C1 segment of cervical spinal cord (tissue), 14 donors: ENCODE results near the gene TMOD2.

ENCODE experiments used
- DNase-seq, 14 donors: peaks; one replicate each; lab custom pipeline; 2025; lab: John Stamatoyannopoulos, UW

TMOD2 gene

DNA sequence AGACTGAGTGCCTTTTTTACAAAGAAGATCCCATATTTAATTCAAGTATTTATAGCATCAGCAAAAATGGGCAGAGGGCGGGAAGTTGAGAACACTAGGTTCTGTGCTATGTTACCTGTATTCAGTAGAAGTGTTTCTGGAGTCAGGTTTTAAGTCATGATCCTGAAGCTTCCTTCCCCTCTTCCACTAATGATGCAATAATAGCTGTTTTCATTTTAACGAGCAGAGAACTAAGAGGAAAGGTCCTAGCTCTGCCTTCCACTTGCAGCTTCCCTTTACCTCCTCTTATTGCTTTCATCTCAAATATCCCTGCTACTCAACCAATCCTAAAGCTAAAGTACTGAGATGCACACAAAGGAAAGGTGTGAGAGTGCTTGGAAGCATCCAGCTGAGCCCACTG, 61.2 kb downstream of the TMOD2 start:
- DNase-seq: no peak

DNA sequence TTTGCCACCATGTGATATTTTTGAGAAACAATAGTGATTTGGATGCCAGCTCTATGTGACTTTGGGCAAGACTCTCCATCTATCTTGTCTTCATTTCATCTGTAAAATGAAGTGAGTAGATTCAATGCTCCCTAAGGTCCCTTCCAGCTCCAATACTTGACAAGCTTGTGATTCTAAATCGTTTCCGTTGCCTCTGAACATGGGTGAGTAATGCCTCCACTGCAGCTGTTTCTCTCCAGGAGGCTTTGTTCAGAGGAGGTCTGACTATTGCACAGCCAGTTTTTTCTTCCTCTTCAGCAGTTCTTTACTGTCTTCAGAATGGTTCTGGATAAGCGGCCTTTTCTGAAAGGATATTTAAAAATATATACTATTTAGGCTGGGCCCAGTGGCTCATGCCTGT, 63.2 kb downstream of the TMOD2 start:
- no peak for DNase-seq

DNA sequence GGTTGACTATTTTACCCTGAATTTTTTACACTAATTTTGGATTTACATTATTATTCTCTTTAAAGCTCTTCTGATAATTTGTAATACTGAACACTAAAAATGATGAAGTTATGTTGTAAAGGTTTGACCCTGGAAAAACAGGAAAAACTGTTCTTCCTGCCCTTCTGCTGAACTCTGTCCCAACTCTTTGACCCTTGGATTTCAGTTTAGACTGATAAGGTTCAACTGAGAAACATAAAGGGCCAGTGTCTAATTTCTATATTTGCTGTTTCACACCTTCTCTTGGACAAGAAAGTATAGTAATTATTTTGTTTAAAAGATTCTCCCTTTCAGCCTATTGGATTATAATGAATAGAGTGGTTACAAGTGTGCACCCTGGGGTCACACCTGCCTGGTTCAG, 65.2 kb downstream of the TMOD2 start:
- DNase-seq: no peak

DNA sequence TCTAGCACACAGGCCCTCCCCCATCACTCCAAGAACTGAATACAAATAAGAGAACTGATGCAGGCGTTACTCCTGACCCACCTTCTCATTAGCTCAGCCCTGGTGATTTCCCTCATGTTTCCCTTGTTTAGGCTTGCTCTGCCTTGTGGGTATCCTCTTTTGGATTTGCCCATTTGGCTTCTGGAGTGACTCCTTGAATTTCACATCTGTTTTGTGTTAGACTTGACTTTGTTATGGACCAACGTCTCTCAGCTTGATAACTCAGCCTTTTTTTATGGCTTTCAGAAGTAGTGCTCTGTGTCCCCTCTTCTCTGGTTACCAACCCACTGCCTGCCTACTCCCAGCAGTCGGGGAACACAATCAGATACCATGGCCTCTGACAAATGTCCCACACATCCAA, 66.8 kb downstream of the TMOD2 start:
- no peak for DNase-seq

DNA sequence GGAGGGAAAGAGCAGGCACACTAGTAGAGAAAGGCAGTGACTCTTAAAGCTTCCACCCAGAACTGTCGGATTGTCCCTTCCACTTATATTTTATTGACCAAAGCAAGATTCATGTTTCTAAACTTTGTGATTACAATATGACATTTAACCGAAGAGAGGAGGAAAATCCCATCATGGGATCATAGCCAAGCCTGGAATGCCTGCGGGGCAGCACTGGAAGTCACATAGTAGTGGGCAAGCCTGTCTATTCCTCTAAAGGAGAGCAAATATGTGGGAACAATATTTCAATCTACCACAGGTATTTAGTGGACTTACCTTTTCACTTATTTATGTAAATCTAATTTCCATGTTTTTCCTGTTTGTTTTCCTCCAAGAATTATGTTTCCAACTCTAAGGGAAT, 74.3 kb downstream of the TMOD2 start:
- DNase-seq: no peak

DNA sequence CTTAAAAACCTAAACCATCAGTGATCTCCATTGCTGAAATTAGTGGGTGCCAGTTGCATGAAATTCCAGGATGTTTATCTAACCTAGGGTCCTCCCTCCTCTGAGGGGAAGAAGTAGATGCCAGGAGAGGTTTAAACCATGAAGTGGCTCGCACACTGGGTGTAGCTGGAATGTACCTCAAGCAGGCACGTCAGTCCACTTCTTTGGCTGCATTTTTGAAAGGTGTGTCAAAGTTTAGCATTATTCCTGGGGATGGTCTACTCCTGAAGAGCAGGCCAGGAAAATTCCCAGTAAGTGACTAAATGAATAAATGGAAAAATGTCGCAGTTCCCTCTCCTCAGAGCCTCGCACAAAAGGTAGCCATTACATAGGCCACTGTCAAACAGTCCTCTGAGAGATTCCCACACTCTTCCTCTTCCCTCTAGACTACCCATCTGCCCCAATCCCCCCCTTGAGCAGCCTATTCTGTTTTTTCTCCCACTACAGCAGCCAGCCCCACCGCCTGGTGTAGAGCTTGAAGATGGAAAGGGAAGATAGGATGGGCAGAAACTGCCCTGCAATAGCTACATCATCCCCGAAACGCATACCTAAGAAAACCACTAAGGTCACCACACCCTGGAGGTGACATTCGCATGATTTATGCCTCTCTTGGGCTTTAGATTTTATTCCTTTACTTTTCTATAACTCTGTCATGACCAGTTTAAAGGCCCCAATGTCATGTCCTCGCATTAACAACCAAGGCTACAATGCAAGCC, 77.4 kb downstream of the TMOD2 start:
- DNase-seq: peak in 1 of 14 donors; percentile 30

DNA sequence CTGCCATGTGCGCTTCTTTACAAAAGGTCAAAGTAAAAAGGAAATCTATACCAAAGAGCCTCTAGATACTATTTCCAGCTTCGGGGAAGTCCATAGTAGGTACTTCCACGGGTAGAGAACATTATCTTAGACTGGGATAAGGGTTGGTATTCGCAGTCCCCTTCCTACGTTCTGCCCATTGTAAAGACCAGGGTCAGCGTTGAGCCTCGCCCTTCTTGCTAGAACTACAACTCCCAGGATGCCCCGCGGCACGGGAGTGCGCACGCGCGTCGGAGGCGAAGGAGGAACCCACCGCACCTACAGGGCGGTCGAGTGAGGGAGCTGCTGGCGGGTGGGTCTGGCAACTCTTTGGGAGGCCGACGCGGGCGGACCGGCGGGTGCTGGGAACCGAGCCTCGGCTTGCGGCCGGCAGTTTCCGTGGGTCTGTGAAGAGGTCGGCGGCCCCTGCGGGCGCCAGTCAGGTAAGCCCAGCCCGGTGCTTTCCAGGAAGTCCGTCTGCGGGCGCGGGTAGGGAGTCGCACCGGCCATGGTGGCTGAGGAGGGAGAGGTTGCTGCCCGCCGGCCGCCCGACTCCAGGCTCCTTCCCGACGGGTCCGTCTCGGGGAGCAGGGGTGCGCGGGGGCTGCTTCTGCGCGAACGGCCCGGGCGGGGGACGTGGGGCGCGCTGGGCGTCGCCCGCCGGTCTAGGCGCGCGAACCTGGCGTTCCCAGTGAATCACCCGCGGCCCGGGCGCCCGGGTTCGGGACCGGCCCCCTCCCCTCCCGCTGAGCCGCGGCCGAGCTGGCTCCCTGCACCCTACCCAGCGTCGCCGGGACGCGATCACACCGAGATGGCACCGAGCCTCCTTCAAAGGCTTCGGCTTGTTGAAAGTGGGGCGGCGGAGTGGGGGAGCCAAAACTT, 78.2 kb downstream of the TMOD2 start, which contains the start of gene TMOD3:
Gene TMOD3 (plus strand): TSS at position 278 of the 900 bp plus-strand sequence. CDS start 33,232 bp downstream, outside the sequence.
- peak; percentile 44 to 95 (median 86) for DNase-seq

DNA sequence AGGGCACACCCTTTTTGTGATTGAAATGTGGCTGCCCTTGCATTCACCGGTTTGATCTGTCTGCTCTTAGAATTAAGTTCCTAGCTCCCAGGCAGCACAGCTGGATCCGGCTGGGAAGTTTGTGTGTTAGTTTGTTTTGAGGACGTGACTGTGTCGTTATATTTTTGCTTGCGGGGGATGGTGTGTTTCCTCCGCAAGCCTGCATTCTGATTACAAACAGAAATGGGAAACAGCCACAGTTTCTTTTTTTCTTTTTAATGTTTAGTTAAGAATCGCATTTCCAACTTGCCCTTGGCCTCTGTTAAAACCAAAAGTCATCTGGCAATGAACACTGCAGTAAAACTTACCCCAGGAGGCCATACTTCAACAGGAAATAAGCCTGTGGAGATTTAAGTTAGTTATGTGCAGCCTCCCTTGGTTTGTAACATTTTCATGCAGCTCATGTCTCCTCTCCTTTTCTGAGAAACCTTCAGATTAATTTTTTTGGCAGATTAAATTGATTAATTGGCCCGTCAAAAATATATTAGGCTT, 78.9 kb downstream of the TMOD2 start:
- DNase-seq: peak in 1 of 14 donors; percentile 50

DNA sequence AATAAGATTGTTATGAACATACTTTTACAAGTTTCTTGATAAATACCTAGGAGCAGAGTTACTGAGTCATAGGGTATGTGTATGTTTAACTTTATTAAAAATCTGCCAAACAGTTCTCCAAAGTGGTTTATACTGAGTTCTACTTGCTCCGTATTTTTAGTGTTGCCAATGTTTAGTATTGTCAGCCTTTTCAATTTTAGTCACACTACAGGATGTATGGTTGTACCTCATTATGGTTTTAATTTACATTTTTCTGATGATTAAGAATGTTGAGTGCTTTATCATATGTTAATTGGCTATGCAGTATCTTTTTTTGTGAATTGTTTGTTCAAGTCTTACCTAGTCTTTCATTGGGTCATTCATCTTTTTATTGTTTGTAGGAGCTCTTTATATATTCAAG, 82.4 kb downstream of the TMOD2 start:
- DNase-seq: no peak

DNA sequence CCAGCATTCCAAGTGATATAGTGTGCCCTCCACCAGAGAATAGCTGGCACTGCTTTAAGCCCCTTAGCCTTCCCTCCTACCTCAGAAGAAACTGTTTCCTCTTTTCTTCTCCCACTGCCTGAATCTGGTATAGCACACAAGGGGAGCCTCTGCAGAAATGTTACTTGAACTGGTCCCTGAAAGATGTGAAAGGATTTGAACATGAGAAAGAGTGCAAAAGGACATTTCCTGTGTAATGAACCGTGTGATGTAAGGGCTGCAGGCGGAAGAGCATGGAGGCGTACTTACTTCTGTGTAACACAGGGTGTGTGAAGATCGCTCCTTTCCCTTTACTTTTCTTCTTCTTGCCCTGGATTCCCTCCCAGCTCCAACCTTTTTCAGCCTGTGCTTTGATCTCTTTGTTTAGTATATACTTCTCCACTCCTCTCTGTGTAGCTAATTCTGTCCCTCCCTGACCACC, 86.4 kb downstream of the TMOD2 start:
- DNase-seq: no peak

DNA sequence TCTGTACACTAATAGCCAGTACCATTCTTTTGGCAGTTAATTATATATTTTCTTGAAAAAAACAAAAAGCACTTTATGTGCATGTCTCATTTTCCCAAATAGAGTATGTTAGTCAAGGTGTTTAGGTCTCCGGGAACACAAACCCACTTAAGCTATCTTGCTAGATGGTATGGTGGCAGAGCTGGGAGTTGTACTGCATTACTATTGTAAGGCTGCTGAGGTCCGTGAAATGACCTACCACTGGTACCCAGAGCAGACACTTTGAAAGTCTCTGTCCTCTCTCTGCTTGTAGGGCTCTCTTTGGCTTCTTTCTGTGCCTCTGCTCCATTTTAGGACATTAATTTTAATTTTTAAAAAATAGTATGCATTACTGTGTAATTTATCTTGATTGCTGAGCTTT, 86.9 kb downstream of the TMOD2 start:
- DNase-seq: no peak

DNA sequence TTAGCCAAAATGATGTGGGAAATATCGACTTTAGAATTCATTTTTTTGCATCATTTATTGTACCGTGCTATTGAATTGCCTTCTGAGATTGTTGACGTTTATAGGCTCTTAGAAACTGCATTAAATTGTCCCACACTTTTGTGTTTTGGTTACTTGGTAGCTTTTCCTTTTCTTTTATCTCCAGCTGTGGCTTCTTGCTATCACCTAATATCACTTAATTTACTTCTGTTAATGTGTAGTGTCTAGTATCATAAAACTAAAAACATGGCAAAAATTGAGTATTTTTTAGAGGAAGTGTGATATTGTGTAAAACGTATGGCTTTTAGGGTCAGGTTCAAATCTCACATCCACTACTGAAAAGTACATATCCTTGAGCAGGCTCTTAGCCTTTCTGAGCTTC, 89.3 kb downstream of the TMOD2 start:
- no peak for DNase-seq

DNA sequence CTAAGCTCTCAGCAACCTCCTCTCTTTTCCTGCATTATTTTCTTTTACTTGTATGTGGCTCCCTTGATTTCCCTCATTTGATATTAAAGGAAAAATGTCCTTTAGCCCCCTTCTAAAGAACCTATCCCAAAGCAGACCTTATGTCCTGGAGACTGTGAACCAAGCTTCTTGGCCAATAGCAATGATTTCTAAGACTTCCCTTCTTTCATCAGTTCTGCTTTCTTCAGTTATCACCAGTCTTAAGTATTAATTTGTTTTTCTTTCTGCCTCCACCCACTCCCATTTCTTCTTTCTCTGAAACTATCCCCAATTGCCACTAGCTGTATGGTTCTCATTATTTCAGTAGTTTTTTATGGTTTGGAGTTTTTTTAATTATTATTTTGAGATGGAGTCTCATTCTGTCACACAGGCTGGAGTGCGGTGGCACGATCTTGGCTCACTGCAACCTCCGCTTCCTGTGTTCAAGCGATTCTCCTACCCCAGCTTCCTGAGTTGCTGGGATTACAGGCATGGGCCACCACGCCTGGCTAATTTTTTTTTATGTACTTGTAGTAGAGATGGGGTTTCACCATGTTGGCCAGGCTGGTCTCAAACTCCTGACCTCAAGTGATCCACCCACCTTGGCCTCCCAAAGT, 90.1 kb downstream of the TMOD2 start:
- DNase-seq: no peak

DNA sequence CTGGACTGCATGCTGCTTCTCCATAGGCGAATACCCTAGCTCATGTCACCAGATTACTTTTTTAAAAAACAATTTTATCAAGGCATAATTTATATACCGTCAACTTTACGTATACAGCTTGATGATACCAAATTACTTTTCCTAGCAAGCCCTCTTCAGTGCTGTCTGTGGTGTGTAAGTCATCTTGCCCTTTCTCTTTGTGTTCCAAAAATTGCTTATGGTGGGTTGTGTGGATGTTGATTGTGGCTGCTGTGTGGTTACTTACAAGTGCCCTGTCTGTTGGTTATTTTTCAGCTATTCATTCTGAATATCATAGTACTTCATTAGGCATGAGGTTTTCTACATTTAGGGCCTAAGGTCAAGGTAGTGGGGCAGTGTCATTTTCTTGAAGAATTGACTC, 90.9 kb downstream of the TMOD2 start:
- DNase-seq: no peak

DNA sequence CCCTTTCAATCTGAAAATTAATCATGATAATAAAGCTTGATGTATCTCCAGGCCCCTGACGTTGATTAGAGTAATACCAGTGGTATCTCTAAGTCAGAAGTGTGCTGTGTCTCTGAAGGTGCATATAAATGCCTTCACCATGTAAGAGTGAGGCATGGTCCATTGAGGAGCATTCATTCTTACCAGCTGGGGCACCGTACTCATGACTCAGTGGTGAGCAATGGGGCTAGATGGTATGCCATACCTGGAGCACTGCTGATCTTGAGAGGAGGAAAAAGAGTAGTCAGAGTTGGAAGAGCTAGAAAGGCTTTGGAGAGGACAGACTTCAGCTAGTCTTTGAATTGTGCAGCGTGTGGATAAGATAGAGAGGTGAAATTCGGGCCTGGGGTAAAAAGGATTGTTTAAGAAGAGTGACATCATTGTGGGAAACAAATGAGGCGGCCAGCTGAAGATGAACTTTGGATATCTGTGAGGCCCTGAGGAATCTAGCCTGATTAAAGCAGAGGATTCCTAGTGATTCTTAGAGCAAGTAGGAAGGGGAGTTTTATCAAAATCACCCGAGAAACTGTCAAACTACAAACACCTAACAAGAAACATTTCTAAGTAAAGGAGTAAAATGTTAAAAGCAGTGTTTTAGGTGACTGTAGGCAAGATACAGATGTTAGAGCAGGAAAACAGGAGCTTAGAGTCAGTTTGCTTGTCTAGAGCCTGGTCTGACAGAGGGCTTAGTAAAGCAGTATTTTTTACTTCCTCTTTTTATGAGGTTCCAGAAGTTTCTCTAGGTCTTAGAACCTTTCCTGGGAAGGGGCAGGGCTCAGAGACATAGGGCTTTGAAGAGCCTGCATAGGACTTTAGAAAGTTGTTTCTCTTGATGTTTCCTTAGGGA, 91.7 kb downstream of the TMOD2 start:
- no peak for DNase-seq

DNA sequence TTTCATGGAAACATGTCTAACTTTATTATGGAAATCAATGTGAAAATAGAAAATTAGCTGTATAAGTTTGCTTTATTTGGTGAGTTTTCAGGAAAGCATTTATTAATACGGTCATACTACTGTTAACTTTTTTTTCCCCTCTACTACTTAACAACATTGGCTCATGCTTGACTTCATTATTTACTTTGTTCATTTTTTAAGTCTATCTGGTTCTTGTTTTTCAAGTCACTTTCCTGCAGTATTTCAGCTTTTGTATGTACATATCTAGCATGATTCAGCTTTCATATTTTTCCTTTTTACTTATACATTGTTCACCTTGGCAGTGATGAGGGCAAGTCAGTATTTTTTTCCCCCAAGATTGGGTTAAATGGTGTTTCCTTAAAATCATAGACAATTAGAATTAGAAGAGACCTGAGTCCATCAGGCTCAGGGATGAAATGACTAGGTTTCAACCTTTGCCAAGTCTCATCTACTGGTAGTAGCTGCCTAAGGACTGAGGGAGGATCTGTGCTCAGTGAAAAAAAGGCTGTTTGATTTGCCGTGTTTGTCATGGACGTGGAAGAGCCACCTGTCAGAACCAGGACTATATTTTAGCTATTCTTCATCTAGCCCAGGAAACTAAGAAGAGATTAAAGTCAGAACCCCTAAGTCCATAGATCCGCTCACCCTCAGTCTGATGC, 93.5 kb downstream of the TMOD2 start:
- DNase-seq: no peak

DNA sequence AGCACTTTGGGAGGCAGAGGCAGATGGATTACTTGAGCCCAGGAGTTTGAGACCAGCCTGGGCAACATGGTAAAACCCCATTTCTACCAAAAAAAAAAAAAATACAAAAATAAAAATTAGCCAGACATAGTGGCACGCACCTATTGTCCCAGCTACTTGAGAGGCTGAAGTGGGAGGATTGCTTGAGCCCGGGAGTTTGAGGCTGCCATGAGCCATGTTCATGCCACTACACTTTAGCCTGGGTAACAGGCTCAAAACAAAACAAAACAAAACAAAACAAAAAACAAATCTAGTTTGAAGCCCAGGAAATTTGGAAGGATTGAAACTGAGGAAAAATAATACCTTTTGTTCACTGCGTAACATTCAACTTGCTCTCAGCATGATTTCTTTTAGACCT, 94.7 kb downstream of the TMOD2 start:
- DNase-seq: no peak

DNA sequence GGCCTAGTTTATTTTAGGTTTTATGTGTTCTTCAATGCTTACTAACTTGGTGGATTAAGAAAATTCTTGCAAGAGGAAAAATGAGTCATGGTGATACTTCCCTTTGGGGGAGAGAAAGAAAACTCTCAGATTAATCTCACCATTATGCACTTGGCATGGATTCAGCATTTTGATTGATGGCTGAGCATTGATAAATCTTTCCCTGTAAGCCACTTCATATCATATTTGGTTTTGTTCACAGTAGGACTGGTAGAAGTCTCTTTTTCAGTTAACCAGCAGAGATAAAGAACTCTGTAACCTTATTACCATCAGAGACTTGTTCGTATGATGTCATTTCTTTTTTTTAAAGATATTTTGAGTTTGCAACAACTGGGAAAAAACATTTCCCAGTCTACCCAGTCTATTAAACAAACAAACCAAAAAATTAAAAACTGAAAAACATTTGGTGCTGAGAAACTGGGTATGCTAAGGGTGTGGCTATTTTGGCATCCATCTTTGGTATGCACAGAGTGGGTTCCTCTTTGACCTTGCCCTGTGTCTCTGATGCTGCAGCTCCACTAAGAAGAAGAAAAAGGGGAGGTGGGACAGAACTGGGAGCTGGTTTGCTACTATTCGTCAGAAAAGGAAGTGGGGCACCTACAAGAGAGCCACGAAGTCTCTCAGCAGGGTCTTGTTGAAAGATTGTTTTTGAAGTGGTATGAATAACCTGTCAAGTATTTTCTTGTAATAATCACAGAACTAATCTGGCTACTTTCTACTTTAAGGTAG, 95.2 kb downstream of the TMOD2 start:
- DNase-seq: no peak

DNA sequence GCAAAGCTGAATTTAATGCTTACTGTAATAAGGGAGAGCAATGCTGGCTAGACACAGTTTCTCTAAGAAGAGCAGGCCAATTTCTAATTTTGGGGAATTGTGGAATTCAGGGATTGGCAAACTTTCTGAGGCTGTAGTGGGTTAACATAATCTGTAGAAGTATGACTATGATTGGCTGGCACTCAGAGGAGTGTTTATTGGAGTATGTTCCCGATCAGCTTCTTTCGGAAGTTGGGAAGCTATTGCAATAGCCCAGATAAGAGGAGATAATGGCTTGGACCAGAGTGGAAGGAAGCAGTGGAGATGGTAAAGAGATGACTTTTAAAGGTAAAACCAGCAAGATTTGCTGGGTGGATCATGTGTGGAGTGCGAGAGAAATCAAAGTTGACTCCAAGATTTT, 97.4 kb downstream of the TMOD2 start:
- DNase-seq: no peak

DNA sequence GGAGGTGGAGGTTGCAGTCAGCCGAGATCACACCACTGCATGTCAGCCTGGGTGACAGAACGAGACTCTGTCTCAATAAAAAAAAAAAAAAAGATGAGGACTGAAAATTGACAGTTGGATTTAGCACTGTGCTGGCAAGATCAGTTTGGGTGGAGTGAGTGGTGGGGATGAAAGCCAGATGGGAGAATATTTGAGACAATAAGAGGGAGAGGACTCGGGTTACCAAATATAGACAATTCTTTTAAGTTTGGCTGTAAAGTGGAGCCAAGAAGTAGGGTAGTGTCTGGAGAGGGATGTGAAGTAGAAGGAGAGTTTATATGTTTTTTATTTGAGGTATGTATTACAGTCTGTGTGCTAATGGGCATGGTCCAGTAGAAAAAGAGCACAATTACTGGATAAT, 98.5 kb downstream of the TMOD2 start:
- DNase-seq: no peak
